NCI-H128 (cell line): Measurements from ENCODE around the gene EVC2.

ENCODE experiments used
- DNase-seq: peaks from one replicate; lab custom pipeline; 2025; ENCODE audit not compliant: unreplicated experiment; lab: John Stamatoyannopoulos, UW

EVC2 gene

GRCh38 chr4:5515646-5516045 lies 192.7 kb downstream of the EVC2 start:
- no peak for DNase-seq
